Measurements from ENCODE around the gene CCDC47.

GRCh38 chr17:63804328-63804727 is 30.9 kb upstream of the CCDC47 start:
- TF ChIP-seq BHLHE40 (IDR thresholded peaks at IDR 0.05; ENCODE audit: borderline replicate concordance) (no peak), ELF4 (IDR thresholded peaks at IDR 0.05) (no peak)

All from HEK293T (cell line).